Lower leg skin (tissue), 3 donors: ENCODE measurements around the gene ZBTB7C.

Source experiments
- POLR2A ChIP-seq, 2 donors: fragments of 450-650 bp; IDR thresholded peaks; one replicate each; pipeline ENCODE4 v1.6.1; 2016 to 2017; ENCODE audit warnings: antibody characterized with exemption in 2 of 2, mild to moderate bottlenecking in 1 of 2, moderate library complexity in 1 of 2
- TF ChIP-seq, protein P1 (sequence below), 3 donors: fragments of 450-650 bp; IDR thresholded peaks; one replicate each; pipeline ENCODE4 v1.5.1; 2016; ENCODE audit warnings: antibody characterized with exemption in 3 of 3, mild to moderate bottlenecking in 3 of 3, moderate library complexity in 2 of 3

DNA sequence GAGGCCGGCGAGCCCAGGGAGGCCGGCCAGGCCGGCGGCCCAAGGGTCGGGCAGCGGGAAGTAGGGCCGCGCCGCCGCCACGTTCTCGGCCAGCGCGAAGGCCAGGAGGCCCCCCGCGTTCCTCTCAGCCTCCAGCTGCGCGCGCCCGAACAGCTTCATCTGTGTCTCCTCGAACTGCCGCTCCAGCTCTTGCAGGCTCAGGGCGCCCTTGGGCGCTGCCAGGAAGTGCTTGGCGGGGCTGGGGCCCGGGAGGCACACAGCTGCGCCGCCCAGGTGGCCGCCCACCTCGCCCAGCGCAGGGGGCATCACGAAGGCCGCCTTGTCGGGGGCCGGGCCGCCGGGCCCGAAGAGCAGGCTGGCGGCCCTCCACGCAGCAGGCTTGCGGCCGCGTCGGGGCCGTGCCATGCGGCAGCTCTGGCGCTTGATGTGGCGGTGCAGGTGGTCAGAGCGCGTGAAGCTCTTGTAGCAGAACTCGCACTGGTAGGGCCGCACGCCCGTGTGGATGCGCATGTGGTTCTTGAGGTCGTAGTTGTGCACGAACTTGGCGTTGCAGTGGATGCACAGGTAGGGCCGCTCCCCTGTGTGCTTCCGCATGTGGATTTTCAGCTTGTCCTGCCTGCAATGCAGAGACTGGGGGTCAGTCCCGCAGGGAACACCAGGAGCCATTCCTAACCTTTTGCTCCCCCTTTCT lies 379.7 kb downstream of the ZBTB7C start:
- no peak for TF ChIP-seq POLR2A (IDR thresholded peaks at IDR 0.05)
- TF ChIP-seq, protein P1, sequence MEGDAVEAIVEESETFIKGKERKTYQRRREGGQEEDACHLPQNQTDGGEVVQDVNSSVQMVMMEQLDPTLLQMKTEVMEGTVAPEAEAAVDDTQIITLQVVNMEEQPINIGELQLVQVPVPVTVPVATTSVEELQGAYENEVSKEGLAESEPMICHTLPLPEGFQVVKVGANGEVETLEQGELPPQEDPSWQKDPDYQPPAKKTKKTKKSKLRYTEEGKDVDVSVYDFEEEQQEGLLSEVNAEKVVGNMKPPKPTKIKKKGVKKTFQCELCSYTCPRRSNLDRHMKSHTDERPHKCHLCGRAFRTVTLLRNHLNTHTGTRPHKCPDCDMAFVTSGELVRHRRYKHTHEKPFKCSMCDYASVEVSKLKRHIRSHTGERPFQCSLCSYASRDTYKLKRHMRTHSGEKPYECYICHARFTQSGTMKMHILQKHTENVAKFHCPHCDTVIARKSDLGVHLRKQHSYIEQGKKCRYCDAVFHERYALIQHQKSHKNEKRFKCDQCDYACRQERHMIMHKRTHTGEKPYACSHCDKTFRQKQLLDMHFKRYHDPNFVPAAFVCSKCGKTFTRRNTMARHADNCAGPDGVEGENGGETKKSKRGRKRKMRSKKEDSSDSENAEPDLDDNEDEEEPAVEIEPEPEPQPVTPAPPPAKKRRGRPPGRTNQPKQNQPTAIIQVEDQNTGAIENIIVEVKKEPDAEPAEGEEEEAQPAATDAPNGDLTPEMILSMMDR (IDR thresholded peaks at IDR 0.05) = no peak
